K562 (cell line): Measurements from ENCODE around the gene RECK.

Experiments
- CBFB ChIP-seq: sonication (generic); formaldehyde crosslinking; IDR thresholded peaks from 2 replicates; pipeline ENCODE4 v1.4.0; 2020; ENCODE audit warnings: mild to moderate bottlenecking, missing genetic modification reagents
- ETS1 ChIP-seq: conservative IDR thresholded peaks from 2 replicates; pipeline ENCODE4 v1.6.1; 2011; ENCODE audit warnings: low read depth, mild to moderate bottlenecking, low read length; ENCODE audit not compliant: control insufficient read depth
- MEIS2 ChIP-seq: fragments of 450-650 bp; IDR thresholded peaks from 2 replicates; pipeline ENCODE4 v1.6.1; 2014; ENCODE audit warnings: mild to moderate bottlenecking; ENCODE audit not compliant: partially characterized antibody
- PBX2 ChIP-seq, 2 experiments: IDR thresholded peaks in 1 of 2; conservative IDR thresholded peaks in 1 of 2; 2 replicates each; pipeline ENCODE4 v1.6.1; 2016; ENCODE audit warnings: low read depth in 2 of 2, mild to moderate bottlenecking in 1 of 2, missing compliant biosample characterization in 1 of 2, missing genetic modification characterization in 1 of 2, moderate library complexity in 1 of 2
- RCOR1 ChIP-seq, 2 experiments: IDR thresholded peaks; 2 replicates each; pipeline ENCODE4 v1.6.1; 2012; ENCODE audit warnings: low read depth in 2 of 2, low read length in 2 of 2, borderline replicate concordance in 1 of 2, improper control_type of control experiment in 1 of 2
- SP1 ChIP-seq: sonication (generic); formaldehyde crosslinking; IDR thresholded peaks from 2 replicates; pipeline ENCODE4 v1.8.1; 2022; ENCODE audit warnings: mild to moderate bottlenecking, missing genetic modification reagents
- TARDBP ChIP-seq: fragments of 450-650 bp; IDR thresholded peaks from 2 replicates; pipeline ENCODE4 v1.6.1; 2016
- TFAM ChIP-seq: fragments of 250-450 bp; sonication (Bioruptor Pico); conservative IDR thresholded peaks from 2 replicates; pipeline ENCODE4 v1.5.0; 2021; ENCODE audit warnings: mild to moderate bottlenecking, moderate library complexity
- USF2 ChIP-seq: sonication (generic); formaldehyde crosslinking; IDR thresholded peaks from 2 replicates; pipeline ENCODE4 v1.5.0; 2020; ENCODE audit warnings: missing genetic modification reagents
- ZBTB11 ChIP-seq, 3 experiments: fragments of 200-800 bp in 1 of 3; fragments of 250-450 bp in 1 of 3; fragments of 450-650 bp in 1 of 3; sonication (Bioruptor Pico) in 1 of 3; sonication (Bioruptor generic) in 1 of 3; formaldehyde crosslinking in 1 of 3; IDR thresholded peaks; 2 replicates each; pipeline versions ENCODE4 v1.6.1 to v1.8.0; 2016 to 2022; ENCODE audit warnings: mild to moderate bottlenecking in 2 of 3, missing genetic modification characterization in 2 of 3, missing compliant biosample characterization in 1 of 3, moderate library complexity in 1 of 3
- TF ChIP-seq, protein P1 (sequence below), 3 experiments: IDR thresholded peaks in 2 of 3; conservative IDR thresholded peaks in 1 of 3; 2 replicates each; pipeline ENCODE4 v1.5.1; 2011 to 2012; ENCODE audit warnings: low read length in 3 of 3, mild to moderate bottlenecking in 3 of 3, control low read depth in 2 of 3, improper control_type of control experiment in 1 of 3, inconsistent platforms in 1 of 3, low read depth in 1 of 3, mixed read lengths in 1 of 3, moderate library complexity in 1 of 3; ENCODE audit not compliant: insufficient read depth in 2 of 3

DNA sequence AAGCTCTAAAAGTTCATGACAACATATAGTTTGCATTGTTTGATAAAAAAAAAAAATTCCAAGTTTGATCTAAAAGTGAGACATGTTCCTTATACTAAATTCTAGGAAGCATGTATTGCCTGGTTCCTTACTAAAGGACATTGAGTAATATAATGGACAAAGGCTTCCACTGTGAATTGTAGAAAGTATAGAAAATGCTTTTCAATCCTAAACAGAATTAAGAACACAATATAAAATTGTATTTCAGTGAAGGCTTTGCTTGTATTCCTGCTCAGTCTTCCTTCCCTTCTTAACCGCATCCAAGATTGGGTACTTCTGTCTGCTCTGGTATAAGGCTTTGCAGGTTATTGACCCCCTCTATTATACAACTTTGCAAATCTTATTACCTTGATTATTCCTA is 2.4 kb downstream of the RECK start:
- no peak for TF ChIP-seq SP1
- no peak for TF ChIP-seq ETS1
- TF ChIP-seq, protein P1, sequence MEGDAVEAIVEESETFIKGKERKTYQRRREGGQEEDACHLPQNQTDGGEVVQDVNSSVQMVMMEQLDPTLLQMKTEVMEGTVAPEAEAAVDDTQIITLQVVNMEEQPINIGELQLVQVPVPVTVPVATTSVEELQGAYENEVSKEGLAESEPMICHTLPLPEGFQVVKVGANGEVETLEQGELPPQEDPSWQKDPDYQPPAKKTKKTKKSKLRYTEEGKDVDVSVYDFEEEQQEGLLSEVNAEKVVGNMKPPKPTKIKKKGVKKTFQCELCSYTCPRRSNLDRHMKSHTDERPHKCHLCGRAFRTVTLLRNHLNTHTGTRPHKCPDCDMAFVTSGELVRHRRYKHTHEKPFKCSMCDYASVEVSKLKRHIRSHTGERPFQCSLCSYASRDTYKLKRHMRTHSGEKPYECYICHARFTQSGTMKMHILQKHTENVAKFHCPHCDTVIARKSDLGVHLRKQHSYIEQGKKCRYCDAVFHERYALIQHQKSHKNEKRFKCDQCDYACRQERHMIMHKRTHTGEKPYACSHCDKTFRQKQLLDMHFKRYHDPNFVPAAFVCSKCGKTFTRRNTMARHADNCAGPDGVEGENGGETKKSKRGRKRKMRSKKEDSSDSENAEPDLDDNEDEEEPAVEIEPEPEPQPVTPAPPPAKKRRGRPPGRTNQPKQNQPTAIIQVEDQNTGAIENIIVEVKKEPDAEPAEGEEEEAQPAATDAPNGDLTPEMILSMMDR (IDR thresholded peaks at IDR 0.05 in 2 of 3, conservative IDR thresholded peaks at IDR 0.05 in 1 of 3; ENCODE audit: insufficient read depth in 2 of 3, low read depth in 1 of 3, low read length in 3 of 3) = no peak
- no peak for TF ChIP-seq USF2 (CRISPR knock-in tag)
- TF ChIP-seq ZBTB11 (CRISPR knock-in tag; IDR thresholded peaks at IDR 0.05) = no peak
- TF ChIP-seq MEIS2 = no peak
- TF ChIP-seq CBFB (CRISPR knock-in tag) = no peak
- no peak for TF ChIP-seq PBX2 (CRISPR knock-in tag; IDR thresholded peaks at IDR 0.05; ENCODE audit: low read depth)
- TF ChIP-seq PBX2 (tag; conservative IDR thresholded peaks at IDR 0.05; ENCODE audit: low read depth) = no peak
- TF ChIP-seq RCOR1 (IDR thresholded peaks at IDR 0.05; ENCODE audit: borderline replicate concordance in 1 of 2, low read depth in 2 of 2, low read length in 2 of 2) = no peak
- no peak for TF ChIP-seq TARDBP
- TF ChIP-seq TFAM (CRISPR knock-in tag) = no peak
